ENCODE measurements around the gene C4B.
"Not testable (repeated sequence)": the region's sequence is repeated elsewhere in the genome, so short reads cannot be mapped to it uniquely, and the experiment has no call there.

C4B gene

GRCh38 chr6:31981744-31982143 lies 32.9 kb upstream of the C4B start, which contains the start of gene C4A:
Gene C4A, plus strand, starts transcription at chr6:31982057. Its CDS starts 51 bp downstream, at chr6:31982108.
- not testable (repeated sequence) for DNase-seq

GRCh38 chr6:31989363-31989762 lies 25.2 kb upstream of the C4B start:
- not testable (repeated sequence) for DNase-seq

DNA sequence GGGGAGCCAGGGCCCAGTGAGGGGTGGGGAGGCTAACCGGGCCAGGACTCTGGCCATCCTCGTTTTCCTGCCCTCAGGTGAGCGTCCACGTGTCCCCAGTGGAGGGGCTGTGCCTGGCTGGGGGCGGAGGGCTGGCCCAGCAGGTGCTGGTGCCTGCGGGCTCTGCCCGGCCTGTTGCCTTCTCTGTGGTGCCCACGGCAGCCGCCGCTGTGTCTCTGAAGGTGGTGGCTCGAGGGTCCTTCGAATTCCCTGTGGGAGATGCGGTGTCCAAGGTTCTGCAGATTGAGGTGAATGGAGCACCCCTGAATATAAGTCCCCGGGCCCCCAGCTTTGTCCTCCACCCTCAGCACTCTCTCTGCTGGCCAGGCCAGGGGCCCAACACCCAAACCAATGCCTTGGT lies 20.2 kb upstream of the C4B start:
- not testable (repeated sequence) for DNase-seq

DNA sequence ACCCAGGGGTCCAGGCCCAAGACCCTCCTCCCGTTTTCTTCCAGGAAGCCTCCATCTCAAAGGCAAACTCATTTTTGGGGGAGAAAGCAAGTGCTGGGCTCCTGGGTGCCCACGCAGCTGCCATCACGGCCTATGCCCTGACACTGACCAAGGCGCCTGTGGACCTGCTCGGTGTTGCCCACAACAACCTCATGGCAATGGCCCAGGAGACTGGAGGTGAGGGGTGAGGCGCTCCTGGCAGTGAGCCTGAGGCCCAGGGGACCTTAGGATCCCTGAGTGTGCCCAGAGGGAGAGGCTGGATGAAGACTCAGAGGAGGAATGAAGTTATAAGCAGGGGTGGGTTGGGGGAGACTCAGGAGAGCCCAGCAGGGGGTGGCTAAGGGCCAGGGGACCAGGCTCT lies 18.2 kb upstream of the C4B start:
- DNase-seq = not testable (repeated sequence)

GRCh38 chr6:32002546-32003268 lies 11.9 kb upstream of the C4B start:
- DNase-seq = not testable (repeated sequence)

- not testable (repeated sequence) for DNase-seq
These were observed 11.3 kb upstream of the C4B start for GRCh38 chr6:32003301-32003700.

DNA sequence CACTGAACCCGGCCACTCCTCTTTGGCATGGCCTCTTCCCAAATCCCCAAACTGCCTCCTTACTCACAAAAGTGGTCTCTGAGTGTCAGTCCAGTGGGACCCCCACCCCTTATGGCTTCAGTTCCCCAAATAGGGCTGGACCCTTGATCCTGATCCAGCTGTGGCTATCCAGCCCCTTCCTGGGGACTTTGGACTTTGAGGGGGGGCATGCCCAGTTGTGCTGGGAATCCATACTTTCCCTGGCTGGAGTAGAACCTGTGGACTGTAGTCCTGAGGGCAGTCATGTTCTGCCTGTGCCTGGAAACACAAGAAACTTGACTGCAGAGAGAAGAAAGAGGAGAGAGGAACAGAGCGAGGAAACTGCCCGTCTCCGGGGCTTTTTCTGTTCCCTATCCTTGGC lies 10.2 kb upstream of the C4B start:
- not testable (repeated sequence) for DNase-seq

DNA sequence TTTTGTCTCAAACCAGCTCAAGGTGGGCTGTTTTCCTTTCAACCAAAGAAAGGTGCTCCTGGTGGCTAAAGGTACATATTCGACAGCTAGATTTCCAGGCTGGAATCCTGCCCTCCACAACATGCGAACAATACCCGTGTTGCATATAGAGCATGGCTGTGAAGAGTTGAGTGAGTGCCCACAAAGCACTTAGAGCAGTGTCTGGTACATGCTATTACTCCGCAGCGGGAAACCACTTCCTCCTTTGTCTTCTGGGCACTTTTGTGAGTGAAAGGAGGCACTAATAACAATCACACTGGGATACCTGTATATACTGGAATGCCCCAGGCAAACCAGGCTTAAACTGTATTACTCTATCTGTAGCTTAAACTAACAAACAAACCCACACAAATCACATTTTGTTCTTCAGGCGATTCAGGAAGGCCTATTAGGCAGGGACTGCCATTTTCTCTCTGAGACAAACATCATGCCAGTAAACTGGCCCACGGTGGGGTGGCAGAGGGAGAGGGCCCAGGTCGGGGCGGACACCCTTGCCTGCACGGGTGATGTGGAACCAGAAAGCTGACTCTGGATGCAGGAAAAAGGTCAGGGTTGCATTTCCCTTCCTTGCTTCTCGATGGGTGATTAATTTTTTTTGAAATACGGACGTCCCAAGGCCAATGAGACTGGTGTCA lies 9.6 kb upstream of the C4B start:
- DNase-seq = not testable (repeated sequence)

DNA sequence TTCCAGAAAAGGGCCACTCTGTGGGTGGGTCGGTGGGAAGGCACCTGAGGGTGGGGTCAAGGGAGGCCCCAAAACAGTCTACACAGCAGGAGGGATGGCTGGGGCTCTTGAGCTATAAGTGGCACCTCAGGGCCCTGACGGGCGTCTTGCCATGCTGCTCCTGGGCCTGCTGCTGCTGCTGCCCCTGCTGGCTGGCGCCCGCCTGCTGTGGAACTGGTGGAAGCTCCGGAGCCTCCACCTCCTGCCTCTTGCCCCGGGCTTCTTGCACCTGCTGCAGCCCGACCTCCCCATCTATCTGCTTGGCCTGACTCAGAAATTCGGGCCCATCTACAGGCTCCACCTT lies 9.1 kb upstream of the C4B start:
- not testable (repeated sequence) for DNase-seq

DNA sequence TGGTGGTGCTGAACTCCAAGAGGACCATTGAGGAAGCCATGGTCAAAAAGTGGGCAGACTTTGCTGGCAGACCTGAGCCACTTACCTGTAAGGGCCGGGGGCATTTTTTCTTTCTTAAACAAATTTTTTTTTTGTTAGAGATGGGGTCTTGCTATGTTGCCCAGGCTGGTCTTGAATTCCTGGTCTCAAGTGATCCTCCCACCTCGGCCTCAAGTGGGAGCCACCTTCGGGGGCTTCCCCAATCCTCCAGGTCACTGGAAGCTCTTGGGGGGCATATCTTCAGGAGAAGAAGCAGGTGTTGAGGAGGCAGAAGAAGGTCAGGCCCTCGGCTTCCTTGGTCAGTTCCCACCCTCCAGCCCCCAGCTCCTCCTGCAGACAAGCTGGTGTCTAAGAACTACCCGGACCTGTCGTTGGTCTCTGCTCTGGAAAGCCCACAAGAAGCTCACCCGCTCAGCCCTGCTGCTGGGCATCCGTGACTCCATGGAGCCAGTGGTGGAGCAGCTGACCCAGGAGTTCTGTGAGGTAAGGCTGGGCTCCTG lies 8.5 kb upstream of the C4B start:
- DNase-seq = not testable (repeated sequence)

GRCh38 chr6:32007086-32007485 lies 7.5 kb upstream of the C4B start:
- not testable (repeated sequence) for DNase-seq

DNA sequence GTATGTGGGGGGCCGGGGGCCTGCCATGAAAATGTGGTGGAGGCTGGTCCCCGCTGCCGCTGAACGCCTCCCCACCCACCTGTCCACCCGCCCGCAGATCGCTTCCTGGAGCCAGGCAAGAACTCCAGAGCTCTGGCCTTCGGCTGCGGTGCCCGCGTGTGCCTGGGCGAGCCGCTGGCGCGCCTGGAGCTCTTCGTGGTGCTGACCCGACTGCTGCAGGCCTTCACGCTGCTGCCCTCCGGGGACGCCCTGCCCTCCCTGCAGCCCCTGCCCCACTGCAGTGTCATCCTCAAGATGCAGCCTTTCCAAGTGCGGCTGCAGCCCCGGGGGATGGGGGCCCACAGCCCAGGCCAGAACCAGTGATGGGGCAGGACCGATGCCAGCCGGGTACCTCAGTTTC lies 6.6 kb upstream of the C4B start:
- not testable (repeated sequence) for DNase-seq

DNA sequence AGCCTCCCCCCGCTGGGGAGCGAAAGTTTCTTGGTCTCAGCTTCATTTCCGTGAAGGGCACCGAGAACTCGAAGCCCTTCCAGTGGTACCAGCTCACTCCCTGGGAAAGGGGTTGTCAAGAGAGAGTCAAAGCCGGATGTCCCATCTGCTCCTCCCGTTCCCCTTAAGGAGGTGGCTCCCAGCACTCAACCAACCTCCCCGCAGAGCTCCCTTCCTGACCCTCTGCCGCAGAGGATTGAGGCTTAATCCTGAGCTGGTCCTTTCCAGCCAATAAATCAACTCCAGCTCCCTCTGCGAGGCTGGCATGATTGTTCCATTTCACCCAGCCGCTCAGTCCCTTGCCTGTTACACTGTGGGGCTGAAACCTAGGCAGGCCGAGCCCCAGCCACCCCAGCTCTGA lies 6.0 kb upstream of the C4B start:
- not testable (repeated sequence) for DNase-seq

DNA sequence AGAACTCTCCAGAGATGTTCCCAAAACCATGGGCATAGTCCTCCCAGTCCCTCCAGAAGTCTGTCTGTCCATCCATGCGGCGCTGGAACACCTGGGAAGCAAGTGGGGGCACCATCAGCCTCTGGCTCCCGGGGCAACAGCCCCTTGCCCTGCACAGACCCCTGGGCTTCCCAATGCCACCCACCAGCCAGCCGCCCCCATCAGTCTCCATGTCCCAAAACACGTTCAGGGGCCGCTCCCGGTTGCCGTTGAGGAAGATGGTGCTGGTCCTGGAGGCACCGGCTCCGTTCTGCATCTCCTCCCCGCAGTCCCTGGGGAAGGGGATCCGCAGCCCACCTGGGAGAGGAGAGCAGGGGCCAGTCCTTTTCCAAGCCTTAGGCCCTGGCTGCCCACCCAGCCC lies 5.1 kb upstream of the C4B start:
- not testable (repeated sequence) for DNase-seq

DNA sequence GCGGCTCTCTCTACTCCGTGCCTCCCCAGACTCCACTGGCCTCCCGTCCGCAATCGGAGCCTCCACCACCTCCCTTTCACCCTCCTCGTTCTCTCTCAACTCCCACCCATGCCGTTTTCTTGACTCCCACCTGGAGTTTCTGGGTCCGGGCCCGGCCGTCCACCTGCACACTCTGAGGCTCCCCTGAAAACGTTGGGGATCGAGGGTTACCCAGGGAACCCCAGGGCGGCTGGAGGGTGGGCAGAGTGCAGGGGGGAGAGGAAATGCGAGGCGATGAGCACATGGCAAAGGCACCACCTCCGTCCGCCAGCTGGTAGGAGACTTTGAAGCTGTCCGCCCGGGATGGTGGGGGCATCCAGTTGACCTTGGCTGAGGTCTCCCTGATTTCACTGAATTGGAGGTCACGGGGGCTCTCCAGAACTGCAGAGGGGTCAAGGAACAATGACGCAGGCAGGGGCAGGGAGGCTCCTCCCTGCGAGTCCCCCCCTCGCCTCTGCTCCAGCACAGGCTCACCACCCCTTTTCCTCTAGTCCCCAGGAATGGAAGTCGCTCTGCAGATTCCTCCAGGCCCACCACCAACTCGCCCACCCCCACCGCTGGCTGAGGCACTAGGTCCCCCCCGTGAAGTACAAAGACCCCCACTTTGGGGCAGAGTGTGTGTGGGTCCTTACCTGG lies 3.6 kb upstream of the C4B start:
- not testable (repeated sequence) for DNase-seq

DNA sequence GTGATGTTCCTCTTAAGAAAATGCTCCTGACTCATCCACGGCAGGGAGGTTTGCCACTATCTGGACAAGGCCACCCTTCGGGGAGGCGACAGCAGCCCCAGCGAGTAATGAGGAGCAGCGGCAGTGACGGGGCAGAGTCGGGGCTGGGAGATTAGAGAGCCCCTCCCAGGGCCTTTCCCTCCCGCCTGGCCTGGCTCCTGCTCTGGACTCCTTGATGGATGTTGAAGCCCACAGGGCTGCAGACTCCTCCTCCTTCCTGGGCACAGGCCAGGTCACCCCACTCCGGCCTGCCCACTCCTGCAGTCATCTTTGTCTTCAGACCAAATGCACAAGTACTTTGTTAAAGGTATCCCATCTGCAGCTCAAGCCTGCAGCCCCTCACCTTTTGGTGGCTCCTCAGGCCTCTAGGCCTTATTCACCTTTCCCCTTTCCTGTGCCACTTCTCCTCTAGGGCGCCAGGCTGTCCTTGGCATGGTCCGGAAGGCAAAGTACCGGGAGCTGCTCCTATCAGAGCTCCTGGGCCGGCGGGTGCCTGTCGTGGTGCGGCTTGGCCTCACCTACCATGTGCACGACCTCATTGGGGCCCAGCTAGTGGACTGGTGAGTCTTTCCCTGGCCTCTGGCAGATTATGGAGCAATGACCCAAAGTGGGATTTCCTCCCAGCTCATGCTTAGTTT lies 1.5 kb upstream of the C4B start:
- DNase-seq = not testable (repeated sequence)

DNA sequence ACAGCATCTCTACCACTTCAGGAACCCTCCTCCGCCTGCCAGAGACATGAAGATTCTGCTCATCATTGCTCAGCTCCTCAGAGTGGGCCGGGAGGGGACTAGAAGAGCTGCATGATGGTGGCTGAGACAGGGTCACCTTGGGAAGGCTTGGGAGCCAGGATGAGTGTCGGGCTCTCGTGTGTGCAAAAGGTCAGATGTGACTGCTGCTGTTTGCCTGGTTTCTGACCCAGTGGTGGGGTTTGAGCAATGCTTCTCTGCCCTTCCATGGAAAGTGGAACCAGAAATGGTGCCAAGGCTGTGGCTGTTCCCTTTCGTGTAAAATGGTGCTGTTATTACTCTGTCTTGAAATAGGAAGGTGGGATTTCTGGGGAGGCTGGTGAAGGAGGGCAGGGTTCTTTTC lies 857 bp upstream of the C4B start:
- not testable (repeated sequence) for DNase-seq

GRCh38 chr6:32022100-32022499 lies 7.5 kb downstream of the C4B start:
- DNase-seq = not testable (repeated sequence)

DNA sequence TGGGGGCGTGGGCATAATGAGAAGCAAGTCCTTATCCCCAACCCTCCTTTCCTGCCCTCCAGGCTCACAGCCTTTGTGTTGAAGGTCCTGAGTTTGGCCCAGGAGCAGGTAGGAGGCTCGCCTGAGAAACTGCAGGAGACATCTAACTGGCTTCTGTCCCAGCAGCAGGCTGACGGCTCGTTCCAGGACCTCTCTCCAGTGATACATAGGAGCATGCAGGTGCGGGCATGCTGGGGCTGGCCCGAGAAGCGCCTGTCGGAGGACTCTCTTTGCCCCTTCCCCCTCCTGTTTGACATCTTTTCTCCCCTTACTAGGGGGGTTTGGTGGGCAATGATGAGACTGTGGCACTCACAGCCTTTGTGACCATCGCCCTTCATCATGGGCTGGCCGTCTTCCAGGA lies 14.0 kb downstream of the C4B start:
- DNase-seq = not testable (repeated sequence)

- DNase-seq = not testable (repeated sequence)
These were observed 15.0 kb downstream of the C4B start for GRCh38 chr6:32029553-32029952.

- DNase-seq = not testable (repeated sequence)
These were observed 20.9 kb downstream of the C4B start for GRCh38 chr6:32035283-32036013.

DNA sequence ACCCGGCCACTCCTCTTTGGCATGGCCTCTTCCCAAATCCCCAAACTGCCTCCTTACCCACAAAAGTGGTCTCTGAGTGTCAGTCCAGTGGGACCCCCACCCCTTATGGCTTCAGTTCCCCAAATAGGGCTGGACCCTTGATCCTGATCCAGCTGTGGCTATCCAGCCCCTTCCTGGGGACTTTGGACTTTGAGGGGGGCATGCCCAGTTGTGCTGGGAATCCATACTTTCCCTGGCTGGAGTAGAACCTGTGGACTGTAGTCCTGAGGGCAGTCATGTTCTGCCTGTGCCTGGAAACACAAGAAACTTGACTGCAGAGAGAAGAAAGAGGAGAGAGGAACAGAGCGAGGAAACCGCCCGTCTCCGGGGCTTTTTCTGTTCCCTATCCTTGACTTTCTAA lies 22.5 kb downstream of the C4B start:
- not testable (repeated sequence) for DNase-seq
